Activated CD4-positive, CD25-positive, alpha-beta regulatory T cell (primary cell): ENCODE data around the gene BLVRB.
"Not testable (repeated sequence)": the region's sequence is repeated elsewhere in the genome, so short reads cannot be mapped to it uniquely, and the experiment has no call there.

Experiments used
- DNase-seq, 4 experiments: peaks; one replicate each; lab custom pipeline; 2025; lab: John Stamatoyannopoulos, UW

BLVRB gene

DNA sequence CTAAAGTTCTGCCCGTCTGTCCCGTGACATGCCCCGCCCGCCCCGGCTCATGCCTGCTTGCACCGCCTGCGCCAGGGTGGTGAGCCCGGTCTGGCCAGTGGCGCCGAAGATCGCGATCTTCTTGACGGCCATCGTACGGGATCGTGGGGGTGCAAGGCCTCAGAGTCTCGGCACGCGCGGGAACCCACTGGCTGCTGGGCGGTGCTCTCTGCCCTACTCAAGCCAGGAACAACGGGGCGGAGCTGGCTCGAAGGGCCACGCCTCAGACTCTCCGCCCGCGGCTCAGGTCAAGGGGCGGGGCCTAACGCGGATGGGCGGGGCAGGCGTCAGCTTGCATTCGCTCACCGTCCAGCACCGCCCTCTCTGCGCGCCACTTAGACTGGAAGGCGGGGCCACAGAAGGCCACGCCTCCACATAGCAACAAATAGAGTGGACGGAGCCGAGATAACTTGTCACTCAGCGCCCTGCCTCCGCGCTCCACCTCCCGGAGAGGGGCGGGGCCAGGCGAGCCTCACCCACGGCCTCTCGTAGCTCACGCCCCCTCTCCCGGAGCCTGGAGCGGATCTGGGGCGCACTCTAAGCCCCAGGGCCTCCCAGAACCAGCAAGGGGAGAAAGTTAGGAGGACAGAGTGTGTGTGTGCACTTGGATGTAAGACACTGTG lies at the start of gene BLVRB:
BLVRB (minus strand) TSS at position 189 of the 662 bp plus-strand sequence; CDS start at position 132, 57 bp downstream.
- peak; percentile 97 to 99 (median 98) for DNase-seq

DNA sequence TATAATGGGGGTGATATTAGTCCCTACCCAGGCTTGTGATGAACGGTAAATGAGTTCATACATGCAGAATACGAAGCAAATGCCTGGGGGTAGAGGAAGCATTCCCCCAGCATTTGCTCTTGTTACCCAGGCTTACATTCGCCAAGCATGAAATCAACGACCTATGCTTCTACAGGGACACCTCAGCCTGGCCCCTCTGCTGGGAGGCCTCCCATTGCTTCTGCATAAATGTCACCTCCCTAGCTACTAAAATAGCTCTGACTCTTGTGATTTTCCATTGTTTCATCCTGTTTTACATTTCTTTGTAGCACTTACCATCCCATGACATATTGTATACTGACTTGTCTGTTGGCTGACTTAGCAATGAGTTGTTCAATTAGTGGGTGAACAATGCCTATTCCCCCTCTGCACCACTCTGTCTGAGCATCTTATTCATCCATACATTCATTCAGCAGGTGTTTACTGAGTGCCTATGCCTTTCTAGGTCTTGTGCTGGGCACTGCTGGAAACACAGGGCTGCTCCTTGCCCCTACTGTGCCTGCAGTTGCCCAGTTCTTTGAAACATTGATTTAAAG lies 48.3 kb upstream of the BLVRB start:
- no peak for DNase-seq

DNA sequence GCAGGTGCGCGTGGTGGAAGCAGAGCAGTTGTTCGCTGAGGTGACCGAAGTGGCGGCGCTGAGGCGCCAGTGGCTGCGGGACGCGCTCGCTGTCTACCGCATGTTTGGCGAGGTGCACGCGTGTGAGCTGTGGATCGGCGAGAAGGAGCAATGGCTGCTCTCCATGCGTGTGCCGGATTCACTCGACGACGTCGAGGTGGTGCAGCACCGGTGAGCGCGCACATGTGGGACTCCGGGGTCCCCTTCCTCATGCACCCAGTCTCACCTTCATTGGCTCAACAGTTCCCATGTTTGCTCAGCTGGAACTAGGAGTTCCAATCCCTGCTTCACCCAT lies 47.8 kb upstream of the BLVRB start:
- DNase-seq = no peak

DNA sequence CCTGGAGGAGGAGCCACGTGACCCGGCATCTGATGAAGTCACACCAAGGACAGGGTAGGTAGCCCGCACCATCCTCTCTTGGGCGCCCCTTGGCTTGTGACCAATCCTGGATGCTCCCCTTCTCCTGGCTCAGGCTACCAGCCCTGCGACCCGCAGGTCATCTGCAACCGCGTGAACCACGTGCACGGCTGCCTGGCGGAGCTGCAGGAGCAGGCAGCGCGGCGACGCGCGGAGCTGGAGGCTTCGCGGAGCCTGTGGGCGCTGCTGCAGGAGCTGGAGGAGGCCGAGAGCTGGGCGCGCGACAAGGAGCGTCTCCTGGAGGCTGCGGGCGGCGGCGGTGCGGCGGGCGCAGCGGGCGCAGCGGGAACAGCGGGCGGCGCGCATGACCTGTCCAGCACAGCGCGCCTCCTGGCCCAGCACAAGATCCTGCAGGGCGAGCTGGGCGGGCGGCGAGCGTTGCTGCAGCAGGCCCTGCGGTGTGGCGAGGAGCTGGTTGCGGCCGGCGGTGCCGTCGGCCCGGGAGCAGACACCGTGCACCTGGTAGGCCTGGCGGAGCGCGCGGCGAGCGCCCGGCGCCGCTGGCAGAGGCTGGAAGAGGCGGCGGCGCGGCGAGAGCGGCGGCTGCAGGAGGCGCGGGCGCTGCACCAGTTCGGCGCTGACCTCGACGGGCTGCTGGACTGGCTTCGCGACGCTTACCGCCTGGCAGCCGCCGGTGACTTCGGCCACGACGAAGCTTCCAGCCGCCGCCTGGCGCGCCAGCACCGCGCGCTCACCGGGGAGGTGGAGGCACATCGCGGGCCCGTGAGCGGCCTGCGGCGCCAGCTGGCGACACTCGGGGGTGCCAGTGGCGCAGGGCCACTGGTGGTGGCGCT lies 47.2 kb upstream of the BLVRB start:
- no peak for DNase-seq

DNA sequence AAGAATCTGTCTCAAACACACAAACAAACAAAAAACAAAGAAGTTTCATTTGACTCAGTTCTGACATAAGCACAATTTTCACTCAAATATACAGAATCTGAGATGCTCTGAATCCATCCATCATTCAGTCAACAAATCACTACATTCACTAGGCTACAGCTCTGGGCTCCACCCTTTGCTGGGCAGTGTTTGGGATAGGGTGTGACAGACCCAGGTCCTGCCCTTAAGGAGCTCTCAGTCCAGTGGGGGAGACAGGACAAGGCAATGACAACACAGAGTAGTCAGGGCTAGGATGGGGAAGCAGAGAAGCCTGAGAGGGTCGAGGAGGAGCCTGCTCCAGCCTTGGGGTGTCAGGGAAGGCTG lies 46.5 kb upstream of the BLVRB start:
- DNase-seq = no peak

DNA sequence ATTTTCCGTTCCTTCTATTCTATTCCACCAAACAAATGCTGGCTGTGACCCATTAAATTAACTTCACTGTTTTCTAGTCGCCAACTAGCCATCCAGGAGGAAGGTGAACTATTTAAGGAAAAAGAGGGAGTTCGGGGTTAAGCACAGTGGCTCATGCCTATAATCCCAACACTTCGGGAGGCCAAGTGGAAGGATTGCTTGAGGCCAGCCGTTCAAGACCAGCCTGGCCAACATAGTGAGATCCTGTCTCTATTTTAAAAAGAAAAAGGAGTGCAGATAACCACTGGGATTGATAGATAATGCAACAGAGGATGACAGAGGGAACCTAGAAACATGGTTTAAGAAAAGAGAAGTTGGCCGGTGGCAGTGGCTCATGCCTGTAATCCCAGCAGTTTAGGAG lies 45.9 kb upstream of the BLVRB start:
- no peak for DNase-seq

DNA sequence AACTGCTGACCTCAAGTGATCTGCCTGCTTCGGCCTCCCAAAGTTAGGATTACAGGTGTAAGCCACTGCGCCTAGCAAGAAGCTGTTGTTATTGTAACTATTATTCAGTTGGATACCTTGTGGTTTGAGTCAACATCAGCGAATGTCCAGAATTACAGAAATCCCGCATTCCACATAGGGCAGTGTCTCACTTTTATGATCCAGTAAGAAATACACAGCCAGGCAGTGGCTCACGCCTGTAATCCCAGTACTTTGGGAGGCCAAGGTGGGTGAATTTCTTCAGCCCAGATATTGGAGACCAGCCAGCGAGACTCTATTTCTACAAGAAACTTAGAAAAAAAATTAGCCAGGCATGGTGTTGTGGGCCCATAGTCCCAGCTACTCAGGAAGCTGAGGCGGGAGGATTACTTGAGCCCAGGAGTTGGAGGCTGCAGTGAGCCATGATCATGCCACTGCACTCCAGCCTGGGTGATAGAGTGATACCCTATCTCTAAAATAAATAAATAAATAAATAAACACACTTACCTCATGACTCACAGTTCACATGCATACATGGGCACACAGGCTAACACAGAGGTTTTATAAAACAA lies 45.1 kb upstream of the BLVRB start:
- no peak for DNase-seq

DNA sequence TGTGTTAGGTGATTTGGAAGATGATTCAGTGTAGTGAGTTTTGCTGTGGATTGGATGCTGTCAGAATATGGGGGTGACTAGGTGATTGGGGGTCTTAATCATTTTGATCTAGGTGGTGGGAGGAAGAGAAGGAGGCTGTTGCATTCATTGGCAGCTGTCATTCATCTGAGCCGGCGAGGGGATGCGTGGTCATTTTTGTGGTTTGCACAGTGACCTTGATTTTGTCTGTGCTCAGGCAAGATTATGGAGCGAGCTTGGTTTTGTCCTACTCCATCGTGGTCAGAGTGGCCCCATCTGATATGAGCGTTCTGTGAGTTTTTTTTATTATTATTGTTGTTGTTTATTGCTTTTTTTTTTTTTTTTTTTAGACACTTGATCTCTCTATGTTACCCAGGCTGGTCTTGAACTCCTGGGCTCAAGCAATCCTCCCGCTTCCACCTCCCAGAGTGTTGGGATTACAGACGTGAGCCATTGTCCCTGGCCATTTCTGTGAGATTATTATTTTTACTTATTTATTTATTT lies 43.3 kb upstream of the BLVRB start:
- no peak for DNase-seq

DNA sequence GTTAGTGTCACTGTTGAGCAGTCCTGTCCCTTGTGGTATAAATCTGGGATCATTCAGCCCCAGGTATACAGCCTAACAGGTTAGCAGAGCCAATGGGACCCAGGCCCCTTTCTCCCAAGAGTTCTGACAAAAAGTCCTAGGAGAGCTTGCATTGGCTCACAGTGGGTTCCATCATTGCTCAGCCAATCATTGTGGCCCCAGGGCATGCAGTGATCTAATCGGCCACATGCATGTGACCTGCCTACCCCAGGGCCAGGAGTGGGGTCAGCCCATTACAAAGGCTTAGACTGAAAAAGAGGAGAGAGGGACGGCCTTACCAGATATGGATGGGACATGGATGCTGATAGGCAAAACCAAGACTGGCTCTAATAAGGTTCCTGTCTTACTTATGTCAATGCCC lies 42.3 kb upstream of the BLVRB start:
- DNase-seq = no peak

DNA sequence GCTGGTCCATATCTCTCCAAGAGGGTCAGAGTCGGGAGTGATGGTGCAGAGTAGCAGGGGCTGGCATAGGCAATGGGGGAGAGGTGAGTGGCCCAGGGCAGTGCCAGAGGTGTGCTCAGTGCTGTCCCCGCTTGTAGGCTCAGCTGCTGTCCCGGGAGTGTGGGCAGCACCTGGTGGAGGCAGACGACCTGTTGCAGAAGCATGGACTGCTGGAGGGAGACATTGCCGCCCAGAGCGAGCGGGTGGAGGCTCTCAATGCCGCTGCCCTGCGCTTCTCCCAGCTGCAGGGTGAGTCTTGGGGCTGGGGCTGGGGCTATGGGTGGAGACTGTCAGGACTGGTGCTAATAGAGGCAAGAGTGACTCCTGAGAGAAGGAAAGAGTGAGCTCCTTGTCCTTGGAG lies 40.6 kb upstream of the BLVRB start:
- DNase-seq = no peak

DNA sequence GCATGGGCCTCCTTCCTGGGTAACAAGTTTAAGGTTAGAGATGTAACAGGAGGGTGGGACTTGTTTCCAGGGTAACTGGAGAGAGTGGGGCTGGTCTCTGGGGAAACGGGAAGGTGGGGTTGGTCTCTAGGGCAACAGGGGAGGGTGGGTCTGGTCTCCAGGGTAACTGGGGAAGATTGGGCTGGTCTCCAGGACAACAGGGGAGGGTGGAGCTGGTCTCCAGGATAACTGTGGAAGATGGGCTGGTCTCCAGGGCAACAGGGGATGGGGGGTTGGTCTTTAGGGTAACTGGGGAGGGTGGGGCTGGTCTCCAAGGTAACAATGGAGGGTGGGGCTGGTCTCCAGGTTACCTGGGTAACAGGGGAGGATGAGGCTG lies 37.8 kb upstream of the BLVRB start:
- no peak for DNase-seq

DNA sequence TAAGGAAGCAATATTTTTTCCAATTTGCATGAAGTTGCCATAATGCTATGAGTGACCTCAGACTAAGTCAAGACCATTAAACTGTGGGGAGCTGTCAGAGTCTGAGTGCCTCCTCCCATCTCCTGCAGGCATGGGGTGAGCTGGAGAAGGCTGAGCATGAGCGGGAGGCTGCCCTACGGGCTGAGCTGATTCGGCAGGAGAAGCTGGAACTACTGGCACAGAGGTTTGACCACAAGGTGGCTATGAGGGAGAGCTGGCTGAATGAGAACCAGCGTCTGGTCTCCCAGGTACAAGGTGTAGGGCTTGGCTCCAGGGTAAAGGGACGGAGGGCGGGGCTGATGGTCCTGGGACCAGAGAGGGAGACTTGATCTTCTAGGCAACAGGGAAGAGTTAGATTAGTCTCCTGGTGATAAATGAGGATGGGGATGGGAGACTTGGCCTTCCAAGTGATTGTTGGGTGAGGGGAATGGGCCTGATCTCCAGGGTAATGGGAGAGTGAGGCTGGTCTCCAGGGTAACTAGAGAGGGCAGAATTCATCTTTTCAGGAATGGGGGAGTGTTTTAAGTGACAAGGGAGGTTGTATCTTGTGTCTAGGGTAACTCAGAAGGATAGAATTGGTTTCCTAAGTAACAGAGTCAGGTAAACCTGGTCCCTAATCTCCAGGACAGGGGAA lies 37.2 kb upstream of the BLVRB start:
- no peak for DNase-seq

DNA sequence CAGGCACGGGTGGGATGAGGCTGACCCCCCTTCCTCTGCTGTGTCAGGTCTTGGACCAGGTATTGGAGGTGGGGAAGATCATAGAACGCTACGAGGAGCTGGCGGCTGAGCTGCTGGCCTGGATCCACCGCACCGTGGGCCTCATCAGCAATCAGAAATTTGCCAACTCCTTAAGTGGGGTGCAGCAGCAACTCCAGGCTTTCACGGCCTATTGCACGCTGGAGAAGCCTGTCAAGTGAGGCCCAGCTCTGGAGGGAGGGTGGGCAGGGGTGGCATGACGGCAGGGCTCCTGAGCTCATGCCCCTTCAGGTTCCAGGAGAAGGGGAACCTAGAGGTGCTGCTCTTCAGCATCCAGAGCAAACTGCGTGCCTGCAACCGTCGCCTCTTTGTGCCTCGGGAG lies 36.5 kb upstream of the BLVRB start:
- DNase-seq = no peak

DNA sequence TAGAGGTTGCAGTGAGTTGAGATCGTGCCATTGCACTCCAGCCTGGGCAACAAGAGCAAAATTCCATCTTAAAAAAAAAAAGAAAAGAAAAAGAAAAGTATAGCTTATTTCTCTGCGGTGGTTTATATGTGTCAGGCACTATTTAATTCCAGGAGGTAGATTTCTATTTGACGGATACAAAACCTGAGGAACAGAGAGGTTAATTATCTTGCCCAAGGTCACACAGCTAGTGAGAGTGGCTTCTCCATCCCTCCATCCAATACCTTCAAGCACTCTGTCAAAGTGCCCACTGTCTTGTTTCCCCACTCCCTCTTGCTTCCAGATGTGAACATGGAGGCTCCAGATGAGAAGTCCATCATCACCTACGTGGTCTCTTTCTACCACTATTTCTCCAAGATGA lies 36.1 kb upstream of the BLVRB start:
- no peak for DNase-seq

DNA sequence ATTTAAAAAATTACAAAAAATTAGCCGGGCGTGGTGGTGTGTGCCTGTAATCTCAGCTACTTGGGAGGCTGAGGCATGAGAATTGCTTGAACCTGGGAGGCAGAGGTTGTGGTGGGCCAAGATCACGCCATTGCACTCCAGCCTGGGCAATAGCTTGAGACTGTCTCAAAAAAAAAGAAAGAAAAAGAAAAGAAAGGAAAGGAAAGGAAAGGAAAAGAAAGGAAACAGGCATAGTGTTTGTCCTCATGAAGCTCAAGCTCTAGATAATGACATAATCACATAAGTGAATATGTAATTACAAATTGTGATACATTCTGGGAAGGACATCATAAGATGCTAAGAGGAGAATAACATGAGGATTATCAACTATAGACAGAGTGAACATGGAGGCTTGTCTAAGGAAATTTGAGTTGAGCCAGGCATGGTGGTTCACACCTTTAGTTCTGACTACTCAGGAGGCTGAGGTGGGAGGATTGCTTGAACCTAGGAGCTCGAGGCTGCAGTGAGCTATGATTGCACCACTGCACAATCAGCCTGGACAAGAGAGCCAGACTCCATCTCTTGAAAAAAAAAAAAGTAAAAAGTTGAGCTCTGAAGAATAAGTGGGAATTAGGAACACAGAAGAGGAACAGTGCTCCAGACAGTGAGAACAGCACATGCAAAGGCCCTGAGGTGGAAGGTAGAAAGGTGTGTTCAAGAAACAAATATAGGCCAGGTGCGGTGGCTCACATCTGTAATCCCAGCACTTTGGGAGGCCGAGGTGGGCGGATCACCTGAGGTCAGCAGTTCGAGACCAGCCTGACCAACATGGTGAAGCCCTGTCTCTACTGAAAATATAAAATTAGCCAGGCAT lies 35.4 kb upstream of the BLVRB start:
- not testable (repeated sequence) for DNase-seq

DNA sequence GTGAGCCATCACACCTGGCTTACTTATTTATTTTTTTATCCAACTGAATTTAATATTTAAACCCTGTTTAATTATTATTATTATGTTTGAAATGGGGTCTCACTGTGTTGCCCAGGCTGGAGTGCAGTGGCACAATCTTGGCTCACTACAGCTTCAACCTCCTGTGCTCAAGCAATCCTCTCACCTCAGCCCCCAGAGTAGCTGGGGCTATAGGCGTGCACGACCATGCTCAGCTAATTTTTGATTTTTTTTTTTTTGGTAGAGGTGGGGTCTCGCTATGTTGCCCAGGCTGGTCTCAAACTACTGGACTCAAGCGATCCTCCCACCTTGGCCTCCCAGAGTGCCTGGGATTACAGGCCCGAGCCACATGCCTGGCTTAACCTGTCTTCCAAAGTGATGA lies 33.8 kb upstream of the BLVRB start:
- no peak for DNase-seq

DNA sequence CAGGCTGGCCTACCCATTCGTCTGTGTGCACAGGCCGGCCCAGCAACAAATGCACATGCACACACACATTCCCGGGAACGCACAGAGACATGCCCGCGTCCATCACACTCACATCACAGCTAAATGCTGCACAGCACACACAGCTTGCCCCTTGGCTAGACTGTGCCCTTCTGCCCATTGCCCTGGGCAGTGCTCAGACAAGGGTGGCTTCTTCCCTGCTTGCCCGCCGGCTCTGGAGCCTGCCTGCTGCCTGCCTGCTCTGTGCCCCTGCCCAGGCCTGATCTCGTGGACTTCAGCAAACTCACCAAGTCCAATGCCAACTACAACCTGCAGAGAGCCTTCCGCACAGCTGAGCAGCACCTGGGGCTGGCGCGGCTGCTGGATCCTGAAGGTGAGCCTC lies 31.7 kb upstream of the BLVRB start:
- no peak for DNase-seq

DNA sequence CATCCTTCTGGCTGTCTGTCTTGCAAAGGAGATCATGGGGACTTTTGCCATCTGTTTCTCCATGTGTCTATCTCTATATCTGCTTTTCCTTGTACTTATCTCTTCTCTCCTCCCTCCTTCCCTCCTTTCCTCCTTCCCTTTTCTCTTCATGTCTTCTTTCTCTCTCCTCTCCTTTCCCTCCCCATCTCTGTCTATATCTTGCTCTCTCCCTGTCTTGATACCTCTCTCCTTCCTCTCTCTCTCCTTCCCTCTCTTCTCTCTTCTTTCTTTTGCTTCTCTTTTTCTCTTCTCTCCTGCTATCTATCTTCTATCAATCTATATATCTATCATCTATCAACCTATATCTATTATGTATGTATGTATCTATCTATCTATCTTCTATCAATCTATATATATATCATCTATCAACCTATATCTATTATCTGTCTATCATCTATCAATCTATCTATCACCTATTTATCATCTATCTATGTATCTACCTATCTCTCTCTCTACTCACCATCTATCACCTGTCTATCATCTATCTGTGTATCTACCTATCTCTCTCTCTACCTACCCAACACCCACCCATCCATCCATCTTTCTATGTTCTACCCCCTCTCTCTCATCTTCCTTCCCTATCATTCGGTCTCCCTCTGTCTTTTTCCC lies 28.8 kb upstream of the BLVRB start:
- DNase-seq = no peak

DNA sequence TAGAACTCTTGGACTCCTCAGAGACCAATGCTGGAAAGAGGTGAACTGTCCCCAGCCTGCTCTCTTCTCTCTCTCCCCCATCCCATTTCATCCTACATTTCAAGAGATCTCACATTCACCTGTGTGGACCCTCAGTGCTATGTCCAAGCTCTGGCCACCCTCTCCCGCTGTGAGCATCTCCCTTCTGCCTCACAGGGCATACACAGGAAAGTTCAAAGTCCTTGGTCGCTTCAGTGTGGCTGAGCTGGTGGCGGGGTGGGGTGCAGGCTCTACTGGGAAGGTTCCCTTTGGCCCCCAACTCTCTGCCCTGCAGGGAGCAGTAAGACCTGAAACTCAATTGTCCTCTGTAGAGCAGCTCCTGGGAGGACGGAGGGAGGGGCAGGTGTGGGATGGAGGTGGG lies 28.2 kb upstream of the BLVRB start:
- no peak for DNase-seq

DNA sequence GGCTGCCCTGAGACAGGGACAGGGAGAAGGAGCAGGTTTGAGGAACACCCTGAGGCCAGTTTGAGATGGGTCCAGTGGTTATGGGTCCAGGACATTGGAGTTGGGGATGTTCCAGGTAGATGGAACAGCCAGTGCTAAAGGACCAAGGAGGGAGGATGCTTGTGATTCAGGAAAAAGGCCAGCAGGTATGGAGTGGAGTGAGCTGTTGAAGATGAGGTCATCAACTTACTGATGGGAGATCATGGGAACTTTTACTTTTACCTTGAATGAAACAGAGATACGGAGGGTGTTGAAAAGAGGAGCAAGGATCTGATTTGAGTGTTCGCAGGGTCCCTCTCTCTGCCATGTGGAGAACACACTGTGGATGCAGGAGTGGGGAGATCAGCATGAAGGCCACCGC lies 26.7 kb upstream of the BLVRB start:
- DNase-seq = no peak

DNA sequence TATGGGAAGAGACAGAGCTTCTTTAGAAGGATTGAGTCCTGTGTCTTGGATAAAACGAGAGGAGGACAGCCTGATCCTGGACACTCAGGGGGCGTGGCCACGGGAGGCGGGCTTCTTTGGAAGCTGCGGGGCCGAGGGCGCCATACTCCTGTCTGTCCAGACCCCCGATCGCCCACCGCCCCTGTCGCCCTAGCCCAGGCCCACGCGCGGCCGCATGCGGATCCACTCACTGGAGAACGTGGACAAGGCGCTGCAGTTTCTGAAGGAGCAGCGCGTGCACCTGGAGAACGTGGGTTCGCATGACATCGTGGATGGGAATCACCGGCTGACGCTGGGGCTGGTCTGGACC lies 24.3 kb upstream of the BLVRB start:
- no peak for DNase-seq
